GM12865 (cell line): ENCODE measurements around the gene THAP6.

Source experiments
- DNase-seq: peaks from one replicate; pipeline ENCODE4 v3.0.0; 2010; ENCODE audit warnings: low read depth
- H3K4me3 ChIP-seq: 2 replicates; pipeline ENCODE4 v1.5.1; 2011; ENCODE audit warnings: mild to moderate bottlenecking, low read depth, low read length, control low read depth
- CTCF ChIP-seq: IDR thresholded peaks from 2 replicates; pipeline ENCODE4 v1.5.1; 2011; ENCODE audit warnings: low read length, control low read depth, low read depth, inconsistent platforms; ENCODE audit not compliant: insufficient read depth; ENCODE audit errors: missing control alignments

THAP6 gene

GRCh38 chr4:75544870-75545269 is 30.6 kb downstream of the THAP6 start:
- no peak for TF ChIP-seq CTCF
- H3K4me3 ChIP-seq, result no peak overlapping the region
- no peak for DNase-seq

DNA sequence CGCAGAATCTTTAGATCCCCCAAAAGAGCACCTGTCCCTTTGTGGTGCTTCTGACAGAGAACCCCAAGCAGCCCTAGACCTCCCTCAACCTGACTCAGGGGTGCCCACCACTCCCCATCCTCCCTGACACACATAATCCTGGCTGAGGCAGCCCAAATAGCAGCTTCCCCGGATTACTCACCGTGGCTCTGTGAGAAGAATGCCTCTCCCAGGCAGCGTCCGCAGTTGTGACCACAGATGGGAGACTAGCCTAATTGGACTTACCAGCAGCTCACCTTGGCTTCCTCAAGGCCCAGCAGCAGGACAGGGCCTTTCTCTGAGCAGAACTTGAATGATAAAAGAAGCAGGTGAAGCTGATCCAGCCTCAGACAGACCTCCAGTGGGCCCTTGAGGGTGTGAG is 31.3 kb downstream of the THAP6 start:
- TF ChIP-seq CTCF, result no peak
- no peak for DNase-seq
- no peak overlapping the region for H3K4me3 ChIP-seq

DNA sequence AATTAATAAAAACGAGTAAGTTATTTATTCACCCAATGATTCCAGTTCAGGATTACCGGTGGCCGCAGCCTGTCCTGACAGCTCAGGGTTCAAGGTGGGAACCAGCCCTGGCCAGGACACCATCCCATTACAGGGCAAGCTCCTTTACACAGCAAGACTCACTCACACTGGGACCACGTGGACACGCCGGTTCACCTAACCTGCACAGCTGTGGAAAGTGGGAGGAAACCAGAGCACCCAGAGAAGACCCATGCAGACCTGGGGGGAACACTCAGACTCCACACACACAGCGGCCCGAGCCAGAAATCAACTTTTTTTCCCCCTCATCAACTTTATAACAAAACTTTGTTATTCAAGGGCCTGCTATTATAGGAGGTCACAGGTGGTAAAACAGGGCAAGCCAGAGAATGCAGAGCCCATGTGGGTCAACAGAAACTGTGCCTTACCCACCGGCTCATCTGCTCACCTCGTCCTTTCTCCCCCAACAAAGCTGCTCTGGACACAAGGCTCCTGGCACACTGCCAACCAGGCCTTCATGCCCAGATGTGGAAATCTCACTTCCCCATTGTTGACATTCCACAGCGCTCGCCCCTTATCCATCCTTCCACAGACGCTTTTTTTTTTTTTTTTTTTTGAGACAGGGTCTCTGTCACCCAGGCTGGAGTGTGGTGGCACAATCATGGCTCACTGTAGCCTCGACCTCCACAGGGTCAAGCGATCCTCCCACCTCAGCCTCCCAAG is 33.5 kb downstream of the THAP6 start:
- H3K4me3 ChIP-seq, result no peak overlapping the region
- no peak for TF ChIP-seq CTCF
- DNase-seq, result no peak

GRCh38 chr4:75549019-75549418 is 34.7 kb downstream of the THAP6 start:
- no peak for TF ChIP-seq CTCF
- H3K4me3 ChIP-seq, result no peak overlapping the region
- peak; percentile 7 for DNase-seq

- no peak for TF ChIP-seq CTCF
- DNase-seq, result no peak
- no peak overlapping the region for H3K4me3 ChIP-seq
Measured at GRCh38 chr4:75552452-75552851, 38.2 kb downstream of the THAP6 start.

DNA sequence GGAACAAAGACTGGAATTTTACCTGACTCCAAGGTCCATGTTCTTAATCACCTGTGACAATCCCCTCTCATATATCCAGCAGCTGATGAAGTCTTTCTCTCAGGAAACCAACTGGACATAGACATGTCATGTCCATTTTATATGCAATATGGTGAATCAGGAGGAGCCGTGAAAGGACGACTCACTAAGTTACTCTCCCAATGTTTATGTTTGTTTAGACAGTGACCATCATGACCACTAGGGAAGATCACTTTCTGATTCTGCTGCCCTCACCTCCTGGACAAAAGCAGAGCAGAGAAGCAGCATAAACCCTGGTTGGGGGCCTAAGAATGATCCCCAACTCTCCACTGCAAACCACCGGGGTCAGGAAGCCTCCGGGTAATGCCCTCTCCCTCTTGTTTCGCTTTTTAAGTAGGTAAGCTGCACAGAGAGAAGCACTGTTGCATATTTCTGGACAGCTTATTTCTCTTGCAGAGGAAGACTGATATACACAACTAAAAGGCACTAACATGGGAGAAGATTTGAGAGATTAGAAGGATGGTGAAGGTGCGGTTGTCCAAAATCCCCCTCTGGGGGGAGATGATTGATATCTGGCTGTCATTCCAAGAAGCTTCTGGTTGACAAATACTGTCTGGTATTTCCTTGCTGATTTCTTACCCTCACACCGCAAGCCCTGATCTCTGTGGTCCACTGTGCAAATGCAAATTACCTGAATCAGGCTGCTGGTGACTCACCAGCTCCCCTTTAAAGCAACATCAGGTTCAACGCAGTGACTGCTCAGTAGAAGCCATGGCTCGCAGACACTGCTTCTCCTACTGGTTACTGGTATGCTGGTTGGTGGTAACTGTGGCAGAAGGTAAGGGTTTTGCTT is 41.3 kb downstream of the THAP6 start, which contains the start of gene ODAPH:
ODAPH (plus strand) TSS at position 773 of the 871 bp plus-strand sequence; CDS start at position 790, 17 bp downstream.
- DNase-seq, result peak; percentile 84
- H3K4me3 ChIP-seq, result no peak within 1 kb of the TSS
- no peak for TF ChIP-seq CTCF

GRCh38 chr4:75557696-75558095 is 43.4 kb downstream of the THAP6 start:
- no peak overlapping the region for H3K4me3 ChIP-seq
- no peak for DNase-seq
- no peak for TF ChIP-seq CTCF
